HG02798 (cell line): ENCODE data around the gene SH3BGRL2.
A peak's percentile ranks its signal among the peaks of the same experiment; 100 is the strongest.

Source experiments
- ATAC-seq: cut with Tn5 transposase; IDR thresholded peaks from one replicate; pipeline ENCODE4 v1.9.1; 2021; ENCODE audit warnings: mild to moderate bottlenecking; ENCODE audit not compliant: unreplicated experiment, poor library complexity

The SH3BGRL2 gene

DNA sequence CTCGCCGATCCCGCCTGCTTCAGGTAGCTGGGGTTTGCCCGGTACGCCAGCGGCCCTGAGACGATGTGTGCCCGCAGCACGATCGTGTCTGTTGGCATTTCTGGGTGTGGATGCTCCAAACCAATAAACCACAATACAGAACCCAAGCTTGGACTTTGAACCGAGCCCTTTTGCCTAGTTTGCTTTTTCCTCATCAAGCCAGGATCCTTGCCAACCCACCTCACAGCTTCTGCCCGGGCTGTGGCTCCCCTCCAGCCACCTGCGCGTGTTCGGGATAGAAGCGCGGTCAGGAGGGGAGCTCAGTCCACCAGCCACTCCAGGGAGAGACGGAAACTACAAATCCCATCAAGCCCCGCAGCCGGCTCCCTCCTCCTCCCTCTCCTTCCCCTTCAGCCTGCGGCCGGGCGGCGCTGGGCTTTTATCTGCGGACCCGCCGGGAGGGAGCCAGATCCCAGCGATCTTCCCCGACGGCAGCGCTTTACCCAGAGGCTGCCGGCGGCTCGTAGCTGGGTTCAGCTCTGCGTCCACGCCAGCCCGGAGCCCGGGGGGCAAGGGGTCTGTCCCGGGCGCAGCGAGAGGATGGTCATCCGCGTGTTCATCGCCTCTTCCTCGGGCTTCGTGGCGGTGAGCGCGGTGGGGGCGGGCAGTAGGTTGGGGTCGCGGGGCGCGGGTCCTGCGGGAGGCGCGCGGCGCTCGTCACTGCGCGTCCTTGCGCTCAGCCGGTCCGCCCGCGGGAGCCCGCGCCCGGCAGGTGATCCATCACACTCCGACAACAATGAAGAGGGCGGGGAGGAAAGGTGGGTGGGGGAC, at the start of gene SH3BGRL2:
SH3BGRL2 (plus strand) TSS at position 447 of the 810 bp plus-strand sequence; CDS start at position 580, 133 bp downstream.
- ATAC-seq = peak; percentile 73

- no peak for ATAC-seq
These were observed 46.8 kb upstream of the SH3BGRL2 start for GRCh38 chr6:79584332-79584731.

GRCh38 chr6:79586548-79586947, 44.6 kb upstream of the SH3BGRL2 start:
- ATAC-seq = no peak

DNA sequence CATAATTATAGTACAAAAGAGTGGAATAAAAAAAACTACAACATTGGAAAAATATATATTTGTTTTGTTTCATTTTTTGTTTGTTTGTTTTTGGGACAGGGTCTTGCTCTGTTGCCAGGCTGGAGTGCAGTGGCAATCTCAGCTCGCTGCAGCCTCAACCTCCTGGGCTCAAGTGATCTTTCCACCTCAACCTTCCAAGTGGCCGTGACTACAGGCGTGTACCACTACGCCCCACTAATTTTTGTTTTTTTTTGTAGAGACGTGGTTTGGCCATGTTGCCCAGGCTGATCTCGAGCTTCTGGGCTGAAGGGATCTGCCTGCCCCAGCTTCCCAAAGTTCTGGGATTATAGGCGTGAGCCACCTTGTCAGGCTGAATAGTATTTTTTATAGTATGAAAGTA, 41.4 kb upstream of the SH3BGRL2 start:
- no peak for ATAC-seq

- ATAC-seq = no peak
These were observed 34.0 kb upstream of the SH3BGRL2 start for GRCh38 chr6:79597155-79597554.

- no peak for ATAC-seq
These were observed 33.1 kb upstream of the SH3BGRL2 start for GRCh38 chr6:79598012-79598411.

GRCh38 chr6:79599725-79600259, 31.3 kb upstream of the SH3BGRL2 start:
- no peak for ATAC-seq

GRCh38 chr6:79600313-79600712, 30.8 kb upstream of the SH3BGRL2 start:
- ATAC-seq = no peak

DNA sequence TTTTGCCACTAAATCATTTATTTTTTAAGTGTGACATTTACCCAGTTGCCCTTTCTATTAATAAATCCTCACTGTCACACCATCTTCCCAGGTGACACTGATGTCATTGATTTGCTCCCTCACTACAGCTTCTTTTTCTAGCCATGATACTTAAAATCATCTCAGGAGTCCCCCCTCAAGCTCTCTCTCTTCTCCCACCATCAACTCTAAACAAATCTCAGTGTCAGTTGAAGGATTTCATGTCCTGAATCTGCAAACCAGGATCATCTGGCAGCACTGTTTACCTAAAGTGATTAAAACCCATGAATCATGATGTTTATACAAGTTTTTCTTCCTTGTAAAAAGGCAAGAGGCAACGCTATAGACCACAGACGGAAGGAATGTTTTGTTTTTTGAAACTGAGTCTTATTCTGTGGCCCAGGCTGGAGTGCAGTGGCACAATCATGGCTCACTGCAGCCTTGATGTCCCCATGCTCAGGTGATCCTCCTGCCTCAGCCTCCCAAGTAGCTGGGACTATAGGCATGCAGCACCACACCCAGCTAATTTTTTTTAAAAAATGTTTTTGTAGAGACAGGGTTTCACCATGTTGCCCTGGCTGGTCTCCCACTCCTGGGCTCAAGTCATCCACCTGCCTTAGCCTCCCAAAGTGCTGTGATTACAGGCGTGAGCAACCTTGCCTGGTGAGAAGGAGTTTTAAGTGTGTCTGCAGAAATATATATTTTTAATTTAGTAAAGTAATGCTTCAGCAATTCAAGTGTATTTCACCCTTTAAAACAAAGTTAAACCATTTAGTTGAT, 30.1 kb upstream of the SH3BGRL2 start:
- no peak for ATAC-seq

DNA sequence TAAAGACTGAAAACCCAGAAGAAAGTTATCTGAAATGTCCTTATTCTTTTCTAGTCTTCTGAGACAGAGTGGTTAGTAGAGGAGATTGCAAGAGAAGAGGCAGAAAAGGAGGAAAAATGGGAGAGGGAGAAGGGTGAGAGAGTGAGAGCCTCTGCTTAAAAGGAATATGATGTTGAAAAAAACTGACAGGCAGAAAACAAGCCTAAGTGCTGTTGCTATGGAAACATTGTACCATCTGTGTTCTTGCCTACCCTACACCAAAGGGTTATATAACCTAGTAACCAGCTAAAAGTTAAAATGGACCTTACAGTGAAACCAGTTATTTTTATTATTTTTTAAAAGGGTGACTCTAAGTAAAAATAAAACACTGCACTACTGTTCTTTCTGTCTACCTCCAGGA, 28.3 kb upstream of the SH3BGRL2 start:
- no peak for ATAC-seq

- no peak for ATAC-seq
These were observed 26.5 kb upstream of the SH3BGRL2 start for GRCh38 chr6:79604583-79605037.

- ATAC-seq = no peak
These were observed 26.1 kb upstream of the SH3BGRL2 start for GRCh38 chr6:79605061-79605460.

DNA sequence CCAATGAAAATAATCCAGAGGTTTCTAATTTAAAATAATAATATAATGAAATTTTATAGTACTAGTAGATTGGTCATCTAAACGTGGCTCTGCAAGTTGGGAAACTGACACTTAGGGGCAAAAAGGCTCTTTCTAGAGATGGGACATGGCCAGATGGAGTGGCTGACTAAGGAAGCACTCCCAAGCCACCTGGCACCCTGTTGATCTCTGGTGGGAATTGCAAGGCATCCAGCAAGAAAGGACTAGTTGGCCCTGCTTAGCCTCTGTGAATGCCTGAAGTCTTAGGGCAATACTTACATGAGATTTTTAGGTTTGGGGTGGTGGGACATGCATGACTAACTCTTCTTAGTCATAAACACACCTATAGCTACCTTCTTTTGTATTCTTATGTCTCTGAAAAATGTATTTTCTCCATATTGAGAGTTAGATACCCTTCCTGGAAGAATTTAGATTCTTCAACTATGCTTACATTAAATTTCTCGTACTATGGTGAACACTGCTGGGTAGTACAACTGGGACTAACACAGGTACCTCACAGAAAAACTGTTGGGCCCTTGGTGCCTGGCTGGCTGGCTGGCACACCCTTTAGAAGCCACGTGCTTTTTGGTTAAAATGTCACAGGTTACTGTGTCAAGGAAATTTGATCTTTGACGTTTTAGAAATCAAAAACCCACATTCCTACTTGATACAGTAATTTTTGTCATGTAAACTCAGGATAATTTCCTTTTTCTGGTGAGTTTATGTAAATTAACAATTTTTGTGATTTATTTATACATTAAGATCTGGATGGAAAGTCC, 25.0 kb upstream of the SH3BGRL2 start:
- ATAC-seq = no peak

GRCh38 chr6:79607000-79607399, 24.1 kb upstream of the SH3BGRL2 start:
- no peak for ATAC-seq

- ATAC-seq = no peak
These were observed 22.6 kb upstream of the SH3BGRL2 start for GRCh38 chr6:79608334-79609224.

DNA sequence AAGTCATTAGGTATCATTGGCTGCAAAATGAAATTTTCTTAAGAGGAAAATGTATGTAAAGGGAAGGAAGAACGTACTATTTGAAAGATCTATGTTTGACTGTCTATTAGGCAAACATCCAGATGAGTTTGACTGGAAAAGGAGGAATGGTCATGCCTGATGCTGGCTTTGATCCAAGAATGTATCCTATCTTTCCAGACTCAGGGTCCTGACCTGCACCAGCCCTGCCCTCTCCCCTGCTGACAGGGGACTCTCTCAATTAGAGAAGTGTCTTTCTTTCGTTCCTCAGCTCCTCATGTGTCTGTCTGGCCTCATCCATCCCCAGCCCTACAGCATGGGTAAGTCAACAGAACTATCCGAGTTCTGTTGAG, 21.9 kb upstream of the SH3BGRL2 start:
- ATAC-seq = no peak

GRCh38 chr6:79610306-79611009, 20.7 kb upstream of the SH3BGRL2 start:
- no peak for ATAC-seq

- ATAC-seq = no peak
These were observed 18.7 kb upstream of the SH3BGRL2 start for GRCh38 chr6:79612457-79612856.

DNA sequence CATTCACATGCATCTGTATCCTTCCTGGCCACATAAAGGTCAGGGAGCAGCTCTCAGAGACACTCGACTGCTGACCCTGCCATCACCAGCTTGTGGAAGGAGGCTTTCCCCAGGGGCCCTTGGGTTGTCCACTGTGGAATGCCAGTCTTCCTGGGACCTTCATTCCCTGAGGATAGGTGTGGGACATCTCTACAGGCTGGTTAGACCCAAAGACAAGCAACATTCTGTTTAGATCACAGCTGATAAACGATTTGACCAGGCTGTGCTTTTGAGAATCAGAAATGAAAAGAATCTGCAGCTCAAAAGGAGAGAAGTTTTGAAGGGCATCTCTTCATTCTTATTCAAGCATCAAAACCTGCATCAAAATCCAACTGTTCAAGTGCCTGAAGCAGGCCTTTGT, 18.2 kb upstream of the SH3BGRL2 start:
- no peak for ATAC-seq
